ENCODE data around the gene PTTG1IP2.

PTTG1IP2 gene

GRCh38 chr7:90484706-90485105 is 15.3 kb downstream of the PTTG1IP2 start:
- DNase-seq = no peak

GRCh38 chr7:90485734-90486316 is 16.4 kb downstream of the PTTG1IP2 start:
- no peak for DNase-seq

- DNase-seq = no peak
Measured at GRCh38 chr7:90487808-90488207, 18.4 kb downstream of the PTTG1IP2 start.

- DNase-seq = no peak
Measured at GRCh38 chr7:90488220-90488619, 18.8 kb downstream of the PTTG1IP2 start.

DNA sequence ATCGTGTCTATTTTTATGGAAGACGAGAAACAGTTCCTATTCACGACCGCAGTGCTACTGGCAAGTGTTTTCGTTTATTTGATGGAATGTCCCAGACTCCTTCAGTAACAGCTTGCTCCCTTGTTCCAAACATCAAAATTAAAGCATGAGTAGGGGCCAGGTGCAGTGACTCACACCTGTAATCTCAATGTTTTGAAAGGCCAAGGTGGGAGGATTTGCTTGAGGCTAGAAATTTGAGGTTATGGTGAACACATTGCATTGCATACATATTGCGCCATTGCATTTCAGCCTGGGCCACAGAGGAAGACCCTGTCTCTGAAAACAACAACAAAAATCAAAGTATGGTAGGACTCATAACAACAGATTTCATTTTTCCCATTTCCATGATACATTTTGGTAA is 22.8 kb downstream of the PTTG1IP2 start:
- DNase-seq = no peak

- no peak for DNase-seq
Measured at GRCh38 chr7:90495241-90495640, 25.8 kb downstream of the PTTG1IP2 start.

- no peak for DNase-seq
Measured at GRCh38 chr7:90502539-90502938, 33.1 kb downstream of the PTTG1IP2 start.

DNA sequence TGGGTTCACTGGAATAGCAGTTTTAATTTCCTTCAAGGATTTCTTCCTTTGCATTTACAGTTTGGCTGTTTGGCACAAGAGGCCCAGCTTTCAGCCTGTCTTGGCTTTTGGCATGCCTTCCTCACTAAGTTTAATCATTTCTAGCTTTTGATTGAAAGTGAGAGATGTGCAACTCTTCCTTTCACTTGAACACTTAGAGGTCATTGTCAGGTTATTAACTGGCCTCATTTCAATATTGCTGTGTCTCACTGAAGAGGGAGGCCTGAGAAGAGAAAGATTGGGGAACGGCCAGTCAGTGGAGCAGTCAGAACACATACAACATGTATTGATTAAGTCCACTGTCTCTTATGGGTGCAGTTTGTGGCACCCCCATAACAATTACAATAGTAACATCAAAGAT is 33.9 kb downstream of the PTTG1IP2 start:
- no peak for DNase-seq

- no peak for DNase-seq
Measured at GRCh38 chr7:90507692-90508091, 38.3 kb downstream of the PTTG1IP2 start.

- DNase-seq = no peak
Measured at GRCh38 chr7:90511776-90512175, 42.3 kb downstream of the PTTG1IP2 start.

DNA sequence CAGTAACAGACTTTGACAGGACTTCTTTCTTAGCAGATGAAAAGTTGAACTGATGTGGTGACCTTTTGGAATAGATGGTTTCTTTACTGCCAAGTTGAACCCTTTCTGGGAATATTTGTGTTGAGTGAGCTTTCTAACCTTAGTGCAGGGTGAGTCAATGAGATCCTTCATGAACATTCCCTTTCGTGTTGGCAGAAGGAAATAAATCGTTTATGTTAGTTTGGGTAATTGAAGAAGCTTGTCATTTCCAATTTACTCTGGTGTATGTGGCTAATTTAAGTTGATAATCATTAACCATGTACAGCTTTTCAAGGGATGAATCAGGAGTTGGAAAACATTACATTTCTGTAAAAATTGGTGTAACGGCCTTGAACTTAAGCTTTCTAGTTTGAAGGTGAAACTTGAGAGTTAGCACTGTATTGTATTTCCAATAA is 43.4 kb downstream of the PTTG1IP2 start:
- no peak for DNase-seq

- no peak for DNase-seq
Measured at GRCh38 chr7:90516257-90516656, 46.8 kb downstream of the PTTG1IP2 start.

DNA sequence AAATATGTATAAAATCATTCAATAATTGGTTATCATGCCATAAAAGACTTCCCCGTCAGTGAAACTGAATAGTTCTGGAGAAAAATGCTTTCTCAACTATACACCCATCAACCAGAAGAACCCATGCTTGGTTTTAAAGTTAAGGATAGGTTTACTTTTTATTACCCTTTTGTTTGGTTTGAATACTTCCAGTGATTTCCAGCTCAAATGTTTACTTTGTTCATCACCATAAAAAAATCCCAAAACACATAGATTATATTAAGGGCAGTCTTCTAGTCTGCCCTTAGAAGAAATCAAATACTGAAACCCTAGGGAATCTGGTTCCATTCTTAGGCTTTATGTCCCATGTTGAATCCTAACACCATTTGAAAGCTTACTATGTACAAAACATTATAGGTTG is 49.2 kb downstream of the PTTG1IP2 start:
- DNase-seq = no peak

DNA sequence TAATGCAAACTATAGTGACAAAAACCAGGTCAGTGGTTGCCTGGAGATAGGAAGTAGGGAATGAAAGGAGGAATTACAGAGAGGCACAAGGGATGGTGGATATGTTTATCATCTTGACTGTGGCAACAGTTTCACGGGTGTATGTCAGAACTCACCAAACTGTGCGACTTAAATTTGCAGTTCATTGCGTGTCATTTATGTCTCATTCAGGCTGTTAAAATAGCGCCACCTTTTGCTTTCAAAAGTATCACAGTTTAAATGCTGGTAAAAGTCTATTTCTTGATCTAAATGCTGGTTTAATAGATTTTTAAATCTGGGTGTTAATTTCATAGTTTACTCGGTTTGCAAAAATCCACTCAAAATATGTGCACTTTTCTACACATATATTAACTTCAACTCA is 51.0 kb downstream of the PTTG1IP2 start:
- DNase-seq = no peak

GRCh38 chr7:90530263-90530662 is 60.8 kb downstream of the PTTG1IP2 start:
- DNase-seq = no peak

- DNase-seq = no peak
Measured at GRCh38 chr7:90532231-90532929, 62.9 kb downstream of the PTTG1IP2 start.

- DNase-seq = no peak
Measured at GRCh38 chr7:90536449-90536848, 67.0 kb downstream of the PTTG1IP2 start.

- DNase-seq = no peak
Measured at GRCh38 chr7:90538405-90538804, 69.0 kb downstream of the PTTG1IP2 start.

GRCh38 chr7:90540406-90540805 is 71.0 kb downstream of the PTTG1IP2 start:
- no peak for DNase-seq

DNA sequence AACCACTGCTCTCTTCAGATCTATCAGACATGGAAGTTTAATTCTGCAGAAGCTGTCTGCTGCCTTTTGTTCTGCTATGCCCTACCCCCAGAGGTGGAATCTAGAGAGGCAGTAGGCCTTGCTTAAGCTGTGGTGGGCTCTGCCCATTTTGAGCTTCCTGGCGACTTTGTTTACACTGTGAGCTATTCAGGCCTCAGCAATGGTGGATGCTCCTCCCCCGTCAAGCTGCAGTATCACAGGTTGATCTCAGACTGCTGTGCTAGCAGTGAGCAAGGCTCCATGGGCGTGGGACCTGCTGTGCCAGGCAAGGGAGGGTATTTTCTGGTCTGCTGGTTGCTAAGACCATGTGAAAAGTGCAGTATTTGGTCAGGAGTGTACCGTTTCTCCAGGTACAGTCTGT is 81.6 kb downstream of the PTTG1IP2 start:
- DNase-seq = no peak

GRCh38 chr7:90552521-90552920 is 83.1 kb downstream of the PTTG1IP2 start:
- no peak for DNase-seq

- no peak for DNase-seq
Measured at GRCh38 chr7:90560730-90561129, 91.3 kb downstream of the PTTG1IP2 start.

All from activated CD4-positive, alpha-beta T cell treated with anti-CD3 and anti-CD28 coated beads for 4 hours (primary cell).